IMR-90 (cell line): ENCODE data around the gene CARMIL1. TPM values are rescaled to one million over a fixed set of nuclear protein-coding genes. Genes with fewer than 3 reads are reported as not detected.

Experiments used
- ATAC-seq: fragments of 200-7000 bp; cut with Tn5 transposase; 2 replicates; pipeline ENCODE4 v1.9.1; 2020; ENCODE audit warnings: low read depth, mild to moderate bottlenecking, moderate library complexity
- BruUV-seq: library from RNA; stranded (reverse); fragments of 400-500 nt; replicated peaks from 2 replicates; lab custom pipeline; 2021; lab: Mats Ljungman, UMichigan
- CTCF ChIA-PET: fragments of 300-600 bp; formaldehyde crosslinking; extraction: SDS; loops from one replicate; lab custom pipeline; 2021; ENCODE audit warnings: antibody characterized with exemption; lab: Yijun Ruan, JAX
- POLR2A ChIA-PET: fragments of 300-600 bp; sonication (Branson Sonifier 250); formaldehyde crosslinking; loops from one replicate; lab custom pipeline; 2022; ENCODE audit warnings: antibody characterized with exemption; ENCODE audit not compliant: unreplicated experiment; lab: Charles Lee
- DNase-seq: peaks from one replicate; pipeline ENCODE4 v3.0.0; 2013
- H2AFZ ChIP-seq: replicated peaks from 2 replicates; pipeline ENCODE3; 2013; ENCODE audit warnings: low read length, mild to moderate bottlenecking; ENCODE audit not compliant: poor library complexity
- H2AK5ac ChIP-seq: 2 replicates; pipeline ENCODE4 v1.6.1; 2013; ENCODE audit warnings: low read depth, low read length, inconsistent platforms
- H2AK9ac ChIP-seq: replicated peaks from 2 replicates; pipeline ENCODE3; 2013; ENCODE audit warnings: mild to moderate bottlenecking, low read depth, low read length, moderate library complexity; ENCODE audit not compliant: poor library complexity
- H2BK120ac ChIP-seq: 2 replicates; pipeline ENCODE4 v1.6.1; 2013; ENCODE audit warnings: low read depth, low read length, inconsistent platforms
- H2BK15ac ChIP-seq: 3 replicates; pipeline ENCODE4 v1.6.1; 2013; ENCODE audit warnings: low read depth, low read length, inconsistent platforms
- H2BK20ac ChIP-seq: 2 replicates; pipeline ENCODE4 v1.6.1; 2013; ENCODE audit warnings: low read depth, mild to moderate bottlenecking, inconsistent platforms, low read length, moderate library complexity
- H2BK5ac ChIP-seq: 2 replicates; pipeline ENCODE4 v1.6.1; 2013; ENCODE audit warnings: mild to moderate bottlenecking, low read depth, low read length, inconsistent platforms; ENCODE audit not compliant: poor library complexity, severe bottlenecking
- H3K14ac ChIP-seq: replicated peaks from 2 replicates; pipeline ENCODE4 v1.6.1; 2013; ENCODE audit warnings: low read depth, low read length, inconsistent platforms
- H3K18ac ChIP-seq: 2 replicates; pipeline ENCODE4 v1.6.1; 2013; ENCODE audit warnings: low read depth, low read length, control low read depth
- H3K23ac ChIP-seq: 2 replicates; pipeline ENCODE4 v1.6.1; 2013; ENCODE audit warnings: low read depth, low read length, inconsistent platforms
- H3K27ac ChIP-seq: 2 replicates; pipeline ENCODE4 v1.5.1; 2013; ENCODE audit warnings: mild to moderate bottlenecking, control low read depth, low read length; ENCODE audit not compliant: insufficient read depth
- H3K27me3 ChIP-seq: 2 replicates; pipeline ENCODE4 v1.6.1; 2013; ENCODE audit warnings: low read length; ENCODE audit not compliant: control insufficient read depth, insufficient read depth
- H3K36me3 ChIP-seq: 2 replicates; pipeline ENCODE4 v1.6.1; 2013; ENCODE audit warnings: low read length, mixed read lengths; ENCODE audit not compliant: control insufficient read depth, insufficient read depth
- H3K4ac ChIP-seq: 2 replicates; pipeline ENCODE4 v1.6.1; 2013; ENCODE audit warnings: low read depth, low read length, inconsistent platforms
- H3K4me1 ChIP-seq: 2 replicates; pipeline ENCODE4 v1.6.1; 2013; ENCODE audit warnings: low read length, mixed read lengths; ENCODE audit not compliant: control insufficient read depth, insufficient read depth
- H3K4me2 ChIP-seq: 2 replicates; pipeline ENCODE4 v1.6.1; 2013; ENCODE audit warnings: low read depth, mild to moderate bottlenecking, control low read depth, low read length, moderate library complexity
- H3K4me3 ChIP-seq: 2 replicates; pipeline ENCODE4 v1.5.1; 2013; ENCODE audit warnings: low read depth, mild to moderate bottlenecking, control low read depth, low read length, moderate library complexity; ENCODE audit not compliant: insufficient read depth
- H3K56ac ChIP-seq: 2 replicates; pipeline ENCODE4 v1.6.1; 2013; ENCODE audit warnings: low read length, inconsistent platforms; ENCODE audit not compliant: insufficient read depth; ENCODE audit errors: extremely low read depth
- H3K79me1 ChIP-seq, 2 experiments: 2 replicates each; pipeline ENCODE4 v1.6.1; 2013; ENCODE audit warnings: low read length in 2 of 2, inconsistent platforms in 1 of 2, low read depth in 1 of 2
- H3K9ac ChIP-seq: 2 replicates; pipeline ENCODE4 v1.6.1; 2013; ENCODE audit warnings: low read depth, low read length, control low read depth
- H3K9me1 ChIP-seq: 2 replicates; pipeline ENCODE4 v1.6.1; 2013; ENCODE audit warnings: low read length, inconsistent platforms; ENCODE audit not compliant: insufficient read depth
- H3K9me3 ChIP-seq: 2 replicates; pipeline ENCODE4 v1.6.1; 2013; ENCODE audit warnings: low read length; ENCODE audit not compliant: control insufficient read depth, insufficient read depth
- H4K20me1 ChIP-seq: 2 replicates; pipeline ENCODE4 v1.6.1; 2013; ENCODE audit warnings: low read length, inconsistent platforms; ENCODE audit not compliant: insufficient read depth
- H4K5ac ChIP-seq: 2 replicates; pipeline ENCODE4 v1.6.1; 2013; ENCODE audit warnings: mild to moderate bottlenecking, low read depth, low read length, control low read depth
- H4K8ac ChIP-seq, 2 experiments: 2 replicates each; pipeline ENCODE4 v1.6.1; 2013; ENCODE audit warnings: low read depth in 2 of 2, low read length in 2 of 2, control low read depth in 1 of 2, inconsistent platforms in 1 of 2
- H4K91ac ChIP-seq: 2 replicates; pipeline ENCODE4 v1.6.1; 2013; ENCODE audit warnings: low read depth, low read length, inconsistent platforms; ENCODE audit not compliant: insufficient read depth
- RFX5 ChIP-seq: IDR thresholded peaks from 2 replicates; pipeline ENCODE4 v1.8.0; 2012; ENCODE audit warnings: low read depth, mild to moderate bottlenecking, low read length, moderate library complexity
- WGBS, 2 experiments: methylation state at CpG; one replicate each; pipeline versions ENCODE4 v1.1.5 to v1.1.7; 2013; ENCODE audit warnings: missing lambda C conversion rate in 2 of 2; ENCODE audit not compliant: insufficient read length in 1 of 2; ENCODE audit errors: extremely low coverage in 2 of 2; 5-methylcytosine and 5-hydroxymethylcytosine counted together
- dilution Hi-C: fragments of 300-500 bp; cut with HindIII; formaldehyde crosslinking; loops from one replicate; pipeline ENCODE4 v1.14.3; 2018; ENCODE audit warnings: low sequenced_read_pairs; ENCODE audit not compliant: unreplicated experiment
- in situ Hi-C: fragments of 300-500 bp; cut with MboI; formaldehyde crosslinking; loops from 3 replicates; pipeline ENCODE4 v1.14.3; 2019; ENCODE audit warnings: low sequenced_read_pairs, inconsistent platforms, mixed read lengths
- intact Hi-C: fragments of 100-400 bp; cut with micrococcal nuclease; formaldehyde crosslinking; loops from 2 replicates; pipeline ENCODE4 v1.10.0; 2022
- polyA plus RNA-seq, 3 experiments: library from polyadenylated mRNA; depleted of rRNA; stranded (reverse); fragments of >200 nt; gene quantifications; 2 replicates each; pipeline ENCODE4 v1.2.3, GENCODE V29; 2012; ENCODE audit warnings: low replicate concordance in 1 of 3
- total RNA-seq: library from RNA; depleted of rRNA; stranded (reverse); fragments of >200 nt; gene quantifications from 2 replicates; pipeline ENCODE4 v1.2.3, GENCODE V29; 2012

The CARMIL1 gene
- total and polyA plus RNA-seq, 2 of the 4 experiments (the other 2 are of a cell fraction): 1.3 to 2.9 TPM

- H4K91ac ChIP-seq: no peak overlapping the region
- H3K56ac ChIP-seq: no peak overlapping the region
- ChIA-PET POLR2A (no interaction called here), CTCF (no interaction called here)
- ATAC-seq (no peak), DNase-seq (no peak)
- no TSS peak for BruUV-seq
- no peak overlapping the region for H3K14ac ChIP-seq
- H3K27ac ChIP-seq: no peak overlapping the region
- no CpG with 5 or more reads among the region's 1 CpG for WGBS, 2 experiments
- H4K20me1 ChIP-seq: no peaks in the 10 kb centered on the region
- no peaks in the 10 kb centered on the region for H3K4me1 ChIP-seq
- no peak overlapping the region for H3K18ac ChIP-seq
- no peaks in the 10 kb centered on the region for H3K9me1 ChIP-seq
- no peak overlapping the region for H4K8ac ChIP-seq
- no peak overlapping the region for H3K23ac ChIP-seq
- in situ Hi-C loops (no loop called here), intact Hi-C loops (no loop called here), dilution Hi-C loops (no loop called here)
- H3K4me2 ChIP-seq: no peak overlapping the region
- no peak overlapping the region for H4K5ac ChIP-seq
- no peak overlapping the region for H2AK9ac ChIP-seq
- H3K79me1 ChIP-seq: no peaks in the 10 kb centered on the region; a peak in 1 of 4 replicates
- H3K9ac ChIP-seq: no peak overlapping the region
- H2BK5ac ChIP-seq: no peak overlapping the region
- no peaks in the 10 kb centered on the region for H3K36me3 ChIP-seq
- H2BK120ac ChIP-seq: no peak overlapping the region
- H3K4me3 ChIP-seq: no peak overlapping the region
- H2BK15ac ChIP-seq: no peak overlapping the region
- no peak overlapping the region for H3K4ac ChIP-seq
- TF ChIP-seq RFX5: no peak
- H3K27me3 ChIP-seq: no peaks in the 10 kb centered on the region
- H2AK5ac ChIP-seq: no peak overlapping the region
- H2BK20ac ChIP-seq: no peak overlapping the region
- H2AFZ ChIP-seq: no peak overlapping the region
- no peaks in the 10 kb centered on the region for H3K9me3 ChIP-seq
Observed at GRCh38 chr6:25413207-25413905, 134.2 kb downstream of the CARMIL1 start.
